T-helper 1 cell (primary cell): Measurements from ENCODE around the gene RAPGEF1.
A peak's percentile ranks its signal among the peaks of the same experiment; 100 is the strongest.
"Not testable (repeated sequence)": the region's sequence is repeated elsewhere in the genome, so short reads cannot be mapped to it uniquely, and the experiment has no call there.

ENCODE experiments used
- DNase-seq, 5 donors: peaks; one replicate each; pipeline ENCODE4 v3.0.0-alpha.2; 2012 to 2020

Gene RAPGEF1

DNA sequence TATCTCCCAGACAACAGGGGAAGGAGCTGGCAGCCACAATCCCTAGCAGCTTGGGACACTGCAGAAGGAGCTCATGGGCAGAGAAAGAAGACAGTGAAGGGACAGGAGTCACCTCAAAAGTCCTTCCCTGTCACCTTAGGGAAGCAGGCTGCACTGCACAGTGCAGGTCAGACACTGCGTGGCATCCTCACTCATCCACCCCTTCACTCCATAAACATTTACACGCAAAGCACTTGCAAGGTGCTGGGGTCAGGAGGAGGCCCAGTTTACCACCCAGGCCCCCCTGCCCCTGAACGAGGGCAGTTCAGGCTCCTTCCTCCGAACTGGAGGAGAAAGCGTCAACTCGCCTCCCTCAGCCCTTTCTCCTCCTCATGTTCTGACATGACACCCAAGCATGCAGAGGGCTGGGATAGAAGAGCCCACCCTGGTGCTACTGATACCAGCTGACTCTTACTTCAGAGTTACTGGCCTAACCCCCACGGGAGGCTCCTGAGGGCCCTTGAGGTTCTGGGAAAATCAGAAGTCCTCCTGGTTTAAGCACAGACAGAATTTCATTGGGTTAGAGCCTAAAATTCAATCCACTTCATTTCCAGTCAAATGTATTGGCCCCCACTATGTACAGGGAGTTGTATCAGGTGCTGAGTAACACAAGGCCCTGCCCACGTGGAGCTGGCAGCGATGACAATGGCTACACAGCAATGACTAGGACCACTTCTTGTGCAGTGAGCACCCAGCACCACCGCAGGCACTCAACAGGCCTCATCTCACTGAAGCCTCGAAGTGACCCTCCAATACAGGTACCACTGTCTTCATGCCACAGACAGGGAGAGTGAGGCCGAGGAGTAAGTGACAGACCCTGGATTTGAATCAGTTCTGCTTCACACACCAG is 70.4 kb downstream of the RAPGEF1 start:
- DNase-seq = peak in 1 of 5 donors; percentile 34

DNA sequence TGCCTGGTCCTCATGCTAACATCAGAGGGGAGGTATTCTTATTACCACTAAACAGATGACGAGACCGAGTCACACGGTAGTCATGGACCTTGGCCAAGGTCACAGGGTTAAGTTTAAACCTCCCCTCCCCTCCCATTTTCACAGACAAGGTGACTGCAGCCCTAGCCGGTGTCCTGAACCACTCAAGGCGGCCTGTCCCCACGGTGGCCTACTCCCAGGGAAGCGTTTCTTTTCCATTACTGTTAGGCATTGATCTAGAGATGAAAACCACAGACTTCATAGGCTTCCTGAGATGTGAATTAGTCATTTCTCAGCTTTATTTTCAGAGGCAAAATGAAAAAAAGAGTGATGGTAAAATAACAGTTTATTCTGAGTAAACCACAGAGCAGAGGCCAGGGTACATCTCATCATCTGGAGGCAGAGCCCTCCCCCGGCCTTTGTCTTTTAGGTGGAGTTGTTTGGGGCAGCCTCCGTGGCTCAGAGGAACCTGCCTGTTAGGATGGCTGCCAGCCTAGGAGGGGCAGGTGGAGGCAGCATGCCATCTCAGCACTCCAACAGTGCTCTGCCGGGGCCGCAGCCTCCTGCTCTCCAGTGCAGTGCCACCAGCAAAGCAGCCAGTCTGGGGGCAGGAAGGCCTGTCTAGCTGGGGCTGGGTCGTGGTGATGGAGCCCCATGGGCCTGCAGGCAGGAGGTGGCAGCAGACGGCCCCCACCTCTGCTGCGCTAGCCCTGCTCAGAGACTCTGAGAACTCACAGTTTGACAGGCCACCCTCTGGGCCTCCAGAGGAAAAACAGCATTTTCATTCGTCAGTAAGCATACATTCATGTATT is 71.2 kb downstream of the RAPGEF1 start:
- peak; percentile 44 to 79 (median 64) for DNase-seq

GRCh38 chr9:131668057-131668438 is 71.8 kb downstream of the RAPGEF1 start:
- DNase-seq = no peak

DNA sequence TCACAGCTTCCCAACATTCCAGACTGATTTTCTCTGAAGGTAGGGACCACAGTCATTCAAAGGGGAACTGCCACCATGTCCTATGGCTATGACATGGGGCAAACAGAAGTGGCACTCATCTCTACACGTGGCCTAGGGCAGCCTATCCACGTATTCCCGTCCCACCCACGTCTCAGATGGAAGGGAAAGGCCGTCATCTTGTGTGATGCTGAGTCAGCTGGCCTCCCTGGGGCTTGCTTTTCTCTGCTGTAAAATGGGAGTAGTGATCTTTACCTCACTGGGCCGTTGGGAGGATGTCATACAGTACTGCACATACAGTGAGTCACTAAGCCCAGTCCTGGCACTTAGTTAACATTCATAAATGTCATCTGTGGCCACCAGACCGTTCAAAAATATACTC is 72.3 kb downstream of the RAPGEF1 start:
- peak in 4 of 5 donors; percentile 38 to 86 (median 40) for DNase-seq

GRCh38 chr9:131666774-131667173 is 73.1 kb downstream of the RAPGEF1 start:
- peak in 4 of 5 donors; percentile 32 to 60 (median 38) for DNase-seq

- DNase-seq = no peak
Observed at GRCh38 chr9:131666029-131666428, 73.8 kb downstream of the RAPGEF1 start.

- no peak for DNase-seq
Observed at GRCh38 chr9:131663288-131663687, 76.6 kb downstream of the RAPGEF1 start.

DNA sequence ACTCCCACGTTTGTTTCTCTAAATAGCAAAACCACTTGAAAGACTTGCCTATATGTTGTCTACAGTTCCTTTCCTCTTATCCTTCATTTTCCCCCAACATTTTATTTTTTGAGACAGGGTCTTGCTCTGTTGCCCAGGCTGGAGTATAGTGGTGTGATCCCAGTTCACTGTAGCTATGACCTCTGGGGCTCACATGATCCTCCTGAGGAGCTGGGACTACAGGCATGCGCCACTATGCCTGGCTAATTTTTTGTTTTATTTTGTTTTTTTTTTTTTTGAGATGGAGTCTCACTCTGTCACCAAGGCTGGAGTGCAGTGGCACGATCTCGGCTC is 77.6 kb downstream of the RAPGEF1 start:
- DNase-seq = not testable (repeated sequence)

GRCh38 chr9:131661568-131662288 is 78.1 kb downstream of the RAPGEF1 start:
- DNase-seq = peak; percentile 34 to 75 (median 55)

DNA sequence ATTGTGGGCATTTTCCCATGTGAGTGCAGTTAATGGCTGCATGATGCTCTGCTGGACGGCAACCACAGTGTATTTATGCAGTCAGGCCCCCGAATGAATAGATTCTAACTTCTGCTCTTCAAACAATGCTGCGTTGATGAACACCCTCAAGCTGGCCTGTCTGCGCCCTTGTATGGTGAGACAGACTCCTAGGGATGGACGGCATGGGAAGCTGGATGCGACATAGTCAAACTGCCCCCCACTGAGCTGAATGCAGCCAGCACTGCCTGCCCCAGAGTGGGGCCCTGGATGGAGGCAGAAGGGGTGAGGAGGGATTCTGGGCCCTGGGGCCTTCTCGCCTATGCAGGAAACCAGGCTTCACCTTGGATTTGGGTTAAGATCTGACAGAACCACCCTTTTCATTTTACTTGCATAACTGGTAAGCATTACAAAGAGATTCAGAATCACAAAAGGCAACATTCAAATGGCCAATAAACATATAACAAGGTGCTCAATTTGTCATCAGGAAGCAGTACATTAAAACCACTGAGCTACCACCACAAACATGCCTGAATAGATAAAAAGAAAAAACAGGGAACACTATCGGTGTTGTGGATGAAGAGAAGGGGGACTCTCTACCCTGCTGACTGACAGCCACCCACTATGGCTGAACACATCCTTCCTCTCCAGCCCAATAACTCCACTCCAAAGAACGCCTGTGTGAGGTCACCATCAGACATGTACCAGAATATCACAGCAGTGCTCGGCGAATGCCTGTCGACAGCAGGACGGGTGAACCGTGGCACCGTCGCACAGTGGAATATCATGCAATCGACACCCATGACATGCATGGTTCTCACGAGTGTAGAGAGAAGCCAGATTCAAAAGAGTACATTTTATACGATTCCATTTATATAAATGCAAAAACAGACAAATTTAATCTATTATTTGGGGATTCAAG is 79.1 kb downstream of the RAPGEF1 start:
- no peak for DNase-seq

- peak in 1 of 5 donors; percentile 58 for DNase-seq
Observed at GRCh38 chr9:131658377-131659129, 81.3 kb downstream of the RAPGEF1 start.

DNA sequence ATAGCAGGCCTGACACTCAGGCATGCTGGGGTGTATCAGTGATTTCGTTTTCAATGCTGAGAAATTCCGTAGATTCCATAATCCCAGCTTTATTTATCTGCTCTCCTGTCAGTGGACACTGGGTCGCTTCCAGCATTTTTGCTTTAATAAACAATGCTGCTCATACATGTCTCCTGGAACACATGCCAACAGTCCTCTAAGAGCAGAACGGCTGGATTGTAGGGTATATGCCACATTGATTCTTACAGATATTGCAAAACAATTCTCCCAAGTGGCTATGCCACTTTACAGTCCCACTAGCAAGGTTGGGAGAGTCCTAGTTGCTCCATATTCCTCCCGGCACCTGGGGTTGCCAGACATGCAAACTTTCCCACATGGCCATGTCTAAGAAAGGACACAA is 81.9 kb downstream of the RAPGEF1 start:
- DNase-seq = no peak

DNA sequence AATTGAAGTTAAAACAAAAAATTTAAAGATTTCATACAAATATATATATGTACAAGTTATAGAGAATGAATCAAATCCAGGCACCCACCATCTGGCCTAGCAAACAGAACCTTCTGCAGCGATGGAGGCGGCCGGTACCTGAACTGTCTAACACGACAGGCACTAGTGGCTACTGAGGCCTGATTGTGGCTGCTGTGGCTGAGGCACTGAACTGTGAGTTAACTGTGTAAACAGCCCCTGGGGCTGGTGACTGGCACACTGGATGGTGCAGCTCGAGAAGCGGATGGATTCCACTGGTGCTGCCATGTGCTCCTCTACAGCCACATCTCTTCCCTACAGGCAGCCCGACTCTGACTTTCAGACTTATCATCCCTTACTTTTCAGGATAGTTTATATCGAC is 82.4 kb downstream of the RAPGEF1 start:
- DNase-seq = no peak

GRCh38 chr9:131657037-131657377 is 82.9 kb downstream of the RAPGEF1 start:
- peak in 3 of 5 donors; percentile 33 to 56 (median 45) for DNase-seq

DNA sequence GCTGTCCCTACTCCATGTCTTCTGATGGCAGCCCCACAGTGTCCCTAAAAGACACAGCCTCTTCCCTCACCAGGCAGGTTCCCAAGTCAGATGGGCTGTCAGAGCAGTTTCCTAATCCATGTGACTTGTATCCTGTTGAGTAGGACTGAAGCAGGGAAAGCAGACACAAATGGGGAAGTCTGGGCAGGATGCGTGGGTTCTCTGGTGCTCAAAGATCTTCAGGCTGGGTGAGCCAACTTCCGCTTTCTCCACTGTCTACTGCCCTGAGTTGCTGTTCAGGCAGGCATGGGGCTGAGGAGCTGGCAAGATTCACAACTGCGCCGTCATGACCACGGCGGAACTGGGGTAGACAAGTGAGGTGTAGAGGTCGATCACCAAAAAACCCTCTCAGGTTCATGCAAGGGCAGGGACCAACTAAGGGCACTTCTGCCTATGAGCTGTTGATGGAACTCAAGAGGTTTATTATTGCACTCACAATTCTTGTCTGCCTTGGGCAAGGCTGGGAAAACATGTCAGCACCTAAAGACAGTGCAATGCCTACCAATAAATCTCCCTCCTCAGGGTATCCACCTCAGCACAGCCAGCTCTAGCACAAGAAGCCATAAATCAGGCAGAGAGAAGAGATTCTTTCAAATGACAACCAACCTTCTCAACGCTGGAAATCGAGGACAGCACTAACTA is 83.4 kb downstream of the RAPGEF1 start:
- DNase-seq = peak; percentile 48 to 78 (median 65)

DNA sequence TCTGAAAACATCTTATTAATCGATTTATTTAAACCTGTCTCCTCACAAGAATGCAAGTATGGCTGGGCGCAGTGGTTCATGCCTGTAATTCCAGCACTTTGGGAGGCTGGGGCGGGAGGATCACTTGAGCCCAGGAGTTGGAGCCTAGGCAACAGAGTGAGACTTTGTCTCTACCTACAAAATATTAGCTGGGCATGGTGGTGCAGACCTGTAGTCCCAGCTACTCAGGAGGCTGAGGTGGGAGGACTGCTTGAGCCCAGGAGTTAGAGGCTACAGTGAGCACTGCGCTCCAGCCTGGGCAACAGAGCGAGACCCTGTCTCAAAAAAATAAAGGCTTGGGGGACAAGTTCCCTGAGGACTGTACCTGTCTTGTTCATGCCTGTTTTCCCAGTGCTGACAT is 85.5 kb downstream of the RAPGEF1 start:
- not testable (repeated sequence) for DNase-seq

- peak in 1 of 5 donors; percentile 51 for DNase-seq
Observed at GRCh38 chr9:131651599-131651998, 88.3 kb downstream of the RAPGEF1 start.

DNA sequence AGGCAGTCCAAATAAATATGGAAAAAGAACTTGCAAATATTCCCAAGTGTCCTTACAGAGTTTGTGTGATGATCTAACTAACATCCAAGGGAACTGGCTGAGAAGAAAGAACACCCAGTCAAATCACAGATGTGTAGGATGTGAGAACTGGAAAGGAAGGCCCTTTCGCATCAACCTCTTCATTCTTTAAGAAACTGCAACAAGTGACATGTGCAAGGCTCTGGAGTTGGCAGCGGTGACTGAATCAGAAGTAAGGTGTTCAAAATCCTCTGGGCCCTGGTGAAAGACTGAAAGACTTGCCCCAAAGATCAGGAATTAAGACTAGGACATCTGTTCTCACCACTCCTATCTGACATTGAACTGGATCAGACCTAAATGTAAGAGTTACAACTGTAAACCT is 88.7 kb downstream of the RAPGEF1 start:
- no peak for DNase-seq

GRCh38 chr9:131650254-131650653 is 89.6 kb downstream of the RAPGEF1 start:
- DNase-seq = no peak

DNA sequence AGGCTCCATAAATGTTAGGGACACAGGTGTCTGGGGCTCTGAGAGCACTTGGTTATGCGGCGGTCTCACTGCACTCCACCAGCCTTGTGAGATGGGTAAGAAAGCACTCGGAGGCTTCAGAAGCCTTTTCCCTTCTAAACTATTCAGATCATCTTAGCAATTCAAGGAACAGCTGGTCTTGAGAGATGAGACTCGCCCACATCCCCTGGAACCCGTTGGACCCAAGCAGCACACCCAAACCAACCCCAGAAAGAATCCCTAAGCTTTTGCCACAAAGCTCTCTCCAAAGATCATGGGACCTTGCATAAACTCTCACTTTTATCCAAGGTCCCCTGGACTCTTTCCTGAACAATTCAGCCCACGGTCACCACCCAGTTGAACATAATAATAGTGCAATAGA is 90.2 kb downstream of the RAPGEF1 start:
- no peak for DNase-seq
